B cell (primary cell): ENCODE results near the gene TMEM52. TPM values are rescaled to one million over a fixed set of nuclear protein-coding genes. Genes with fewer than 3 reads are reported as not detected.

Experiments
- ATAC-seq: fragments of 200-7000 bp; cut with Tn5 transposase; one replicate; pipeline ENCODE4 v1.10.0; 2021; ENCODE audit warnings: low read depth, mild to moderate bottlenecking, moderate number of reproducible peaks, moderate library complexity
- CTCF ChIA-PET: fragments of 350-600 bp; sonication (Branson Sonifier 250); formaldehyde crosslinking; loops from one replicate; lab custom pipeline; 2021; ENCODE audit warnings: antibody characterized with exemption, inconsistent platforms; lab: Charles Lee
- POLR2A ChIA-PET: fragments of 350-600 bp; sonication (Branson Sonifier 250); formaldehyde crosslinking; loops from one replicate; lab custom pipeline; 2021; ENCODE audit warnings: antibody characterized with exemption; lab: Charles Lee
- DNase-seq: peaks from one replicate; pipeline ENCODE4 v3.0.0; 2013
- H2AFZ ChIP-seq: 2 replicates; pipeline ENCODE4 v1.6.1; 2012; ENCODE audit warnings: mild to moderate bottlenecking, low read depth, low read length; ENCODE audit not compliant: insufficient read depth, poor library complexity, severe bottlenecking
- H3K27ac ChIP-seq, 2 donors: 1 replicate in 1 of 2; 2 replicates in 1 of 2; pipeline ENCODE4 v1.5.1; 2012 to 2013; ENCODE audit warnings: low read length in 2 of 2, mild to moderate bottlenecking in 2 of 2, moderate library complexity in 1 of 2
- H3K27me3 ChIP-seq, 4 experiments: fragments of 200-600 bp in 1 of 4; sonication (generic) in 1 of 4; replicated peaks in 1 of 4; 1 replicate in 2 of 4; 2 replicates in 2 of 4; pipeline versions ENCODE4 v1.6.1 to v1.7.0; 2013 to 2016; ENCODE audit warnings: low read length in 3 of 4, mild to moderate bottlenecking in 2 of 4, mixed read lengths in 1 of 4, moderate library complexity in 1 of 4; ENCODE audit not compliant: insufficient read depth in 4 of 4, control insufficient read depth in 3 of 4; ENCODE audit errors: control extremely low read depth in 1 of 4
- H3K36me3 ChIP-seq, 2 experiments: replicated peaks in 1 of 2; 1 replicate in 1 of 2; 2 replicates in 1 of 2; pipeline versions ENCODE4 v1.6.1 to v1.7.1; 2013; ENCODE audit warnings: low read length in 1 of 2; ENCODE audit not compliant: insufficient read depth in 2 of 2, control insufficient read depth in 1 of 2; ENCODE audit errors: control extremely low read depth in 1 of 2, extremely low read depth in 1 of 2
- H3K4me1 ChIP-seq, 2 donors: fragments of 200-600 bp in 1 of 2; sonication (generic) in 1 of 2; 1 replicate in 1 of 2; 2 replicates in 1 of 2; pipeline versions ENCODE4 v1.5.1 to v1.6.1; 2013 to 2017; ENCODE audit warnings: low read length in 2 of 2; ENCODE audit not compliant: control insufficient read depth in 2 of 2, insufficient read depth in 2 of 2
- H3K4me2 ChIP-seq: replicated peaks from 2 replicates; pipeline ENCODE3; 2012; ENCODE audit warnings: mild to moderate bottlenecking, low read depth, low read length; ENCODE audit not compliant: poor library complexity, severe bottlenecking
- H3K4me3 ChIP-seq, 5 experiments: fragments of 200-600 bp in 1 of 5; sonication (generic) in 1 of 5; 1 replicate in 3 of 5; 2 replicates in 2 of 5; pipeline versions ENCODE4 v1.5.1 to v1.7.0; 2011 to 2016; ENCODE audit warnings: low read length in 4 of 5, mild to moderate bottlenecking in 4 of 5, low read depth in 2 of 5, control low read depth in 1 of 5, moderate library complexity in 1 of 5; ENCODE audit not compliant: insufficient read depth in 1 of 5; ENCODE audit errors: control extremely low read depth in 1 of 5, extremely low read depth in 1 of 5
- H3K79me2 ChIP-seq: fragments of 200-600 bp; sonication (generic); one replicate; pipeline ENCODE4 v1.6.0; 2016; ENCODE audit warnings: low read length; ENCODE audit not compliant: control insufficient read depth, insufficient read depth
- H3K9ac ChIP-seq: fragments of 200-600 bp; sonication (generic); 2 replicates; pipeline ENCODE4 v1.6.1; 2017; ENCODE audit warnings: mild to moderate bottlenecking, low read length, moderate library complexity
- H3K9me3 ChIP-seq, 3 donors: one replicate each; pipeline versions ENCODE4 v1.6.1 to v1.7.1; 2013; ENCODE audit warnings: low read length in 2 of 3; ENCODE audit not compliant: control insufficient read depth in 2 of 3, insufficient read depth in 1 of 3; ENCODE audit errors: control extremely low read depth in 1 of 3
- H4K20me1 ChIP-seq: 2 replicates; pipeline ENCODE4 v1.6.0; 2012; ENCODE audit warnings: mild to moderate bottlenecking, low read length; ENCODE audit not compliant: insufficient read depth, control insufficient read depth, poor library complexity, severe bottlenecking
- H3K27ac Mint-ChIP-seq: one replicate; pipeline ENCODE4 v1.8.0; 2021; ENCODE audit warnings: mixed read lengths
- H3K27me3 Mint-ChIP-seq: one replicate; pipeline ENCODE4 v1.8.0; 2021; ENCODE audit warnings: mixed read lengths
- H3K4me1 Mint-ChIP-seq: one replicate; pipeline ENCODE4 v1.8.0; 2021; ENCODE audit warnings: mixed read lengths
- H3K4me3 Mint-ChIP-seq: one replicate; pipeline ENCODE4 v1.8.0; 2021; ENCODE audit warnings: mixed read lengths
- H3K9me3 Mint-ChIP-seq: one replicate; pipeline ENCODE4 v1.8.0; 2022; ENCODE audit warnings: mixed read lengths; ENCODE audit not compliant: insufficient read depth
- EZH2 ChIP-seq: IDR thresholded peaks from 2 replicates; pipeline ENCODE4 v1.6.1; 2012; ENCODE audit warnings: borderline replicate concordance, low read depth, mild to moderate bottlenecking, moderate library complexity, low read length; ENCODE audit not compliant: insufficient read depth, poor library complexity, severe bottlenecking
- WGBS: methylation state at CpG from one replicate; pipeline ENCODE4 v1.1.5; 2013; ENCODE audit warnings: missing lambda C conversion rate; ENCODE audit not compliant: insufficient coverage; 5-methylcytosine and 5-hydroxymethylcytosine counted together
- intact Hi-C: fragments of 100-400 bp; cut with micrococcal nuclease; formaldehyde crosslinking; loops from one replicate; pipeline ENCODE4 v1.10.0; 2022
- polyA plus RNA-seq: library from polyadenylated mRNA; depleted of rRNA; stranded (reverse); fragments of >200 nt; gene quantifications from 2 replicates; pipeline ENCODE4 v1.2.3, GENCODE V29; 2012
- total RNA-seq, 2 donors: library from RNA; stranded (reverse); fragments of 120-200 nt in 1 of 2; gene quantifications; 1 replicate in 1 of 2; 2 replicates in 1 of 2; pipeline versions ENCODE4 v1.2.3 to v1.2.4, GENCODE V29; 2013 to 2022
- TF ChIP-seq, protein P1 (sequence below): fragments of 200-600 bp; IDR thresholded peaks from one replicate; pipeline ENCODE4 v1.8.0; 2022; ENCODE audit warnings: antibody characterized with exemption, mild to moderate bottlenecking

The TMEM52 gene
- total and polyA plus RNA-seq, 2 donors (not counting 1 experiment from before 2014, with no cell fraction given) = 0.69 to 1.00 TPM

DNA sequence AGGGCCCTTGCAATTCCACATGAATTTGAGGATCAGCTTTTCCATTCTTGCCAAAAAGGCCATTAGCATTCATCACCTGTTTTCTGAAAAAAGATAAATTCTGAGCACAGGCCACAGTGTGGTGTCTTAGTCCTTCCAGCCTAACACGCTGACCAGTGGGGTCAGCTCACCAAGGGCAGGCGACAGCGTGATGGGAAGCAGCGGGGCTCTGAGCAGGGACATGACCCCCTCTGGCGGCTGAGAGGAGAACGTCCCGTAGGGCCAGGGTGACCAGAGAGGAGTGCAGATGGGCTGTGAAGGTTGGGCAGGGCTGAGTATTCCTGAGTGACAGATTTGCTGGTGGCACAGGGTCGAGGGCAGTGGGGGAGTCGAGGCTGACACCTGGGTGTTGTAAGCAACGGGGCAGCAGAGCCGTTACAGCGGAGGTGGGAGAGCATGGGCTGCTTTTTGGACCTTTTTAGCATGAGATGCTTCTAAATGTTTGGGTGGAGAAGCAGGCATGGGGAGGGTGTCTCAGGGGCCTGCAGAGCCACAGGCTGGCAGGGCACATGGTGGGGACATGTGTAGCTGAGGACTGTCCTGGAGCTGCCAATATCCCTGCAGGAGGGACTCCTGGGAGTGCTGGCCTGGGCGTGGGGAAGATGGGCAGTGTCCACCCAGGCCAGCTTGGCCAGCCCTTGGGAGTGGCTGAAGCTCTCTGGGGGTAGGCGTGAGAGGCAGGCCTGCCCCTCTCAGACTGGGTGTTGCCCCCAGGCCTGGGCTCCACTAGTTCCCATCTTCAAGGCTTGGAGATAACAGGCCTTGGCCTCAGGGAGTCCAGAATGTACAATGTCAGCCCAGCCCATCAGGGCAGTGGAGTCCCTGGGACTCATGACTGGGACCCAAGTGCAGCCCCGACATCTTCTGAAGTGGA, 12.6 kb downstream of the TMEM52 start:
- ATAC-seq (peak; percentile 21), DNase-seq (peak; percentile 80)
- no peaks in the 10 kb centered on the region for H3K9me3 Mint-ChIP-seq
- Histone ChIP-seq H3K9me3 (peaks cover 0 to 18% (median 0%) of the 10 kb centered on the region in 3 donors), H3K9ac (no peak overlapping the region), H2AFZ (no peak overlapping the region), H3K36me3 (no peaks in the 10 kb centered on the region), H3K4me3 (no peak overlapping the region), H3K79me2 (peaks cover 31% of the 10 kb centered on the region), H4K20me1 (no peaks in the 10 kb centered on the region), H3K4me2 (peak overlapping the region; percentile 15), H3K27ac (peak overlapping the region in 1 of 2 donors; percentile 30), H3K4me1 (peaks cover 28 to 42% of the 10 kb centered on the region in 2 donors), H3K27me3 (no peaks in the 10 kb centered on the region)
- ChIA-PET CTCF (interaction anchor here (0.6 to 6.3 kb wide), 30 partner anchors 10 to 367 kb away, joined by 3 to 67 read pairs (median 4); partner anchors contain the start of gene NADK), POLR2A (interaction anchor here (0.6 to 3.5 kb wide), 8 partner anchors 10 to 276 kb away, joined by 3 to 24 read pairs (median 6); partner anchors contain the start of genes NADK and TMEM52)
- H3K4me3 Mint-ChIP-seq = peak overlapping the region; percentile 66
- no peaks in the 10 kb centered on the region for H3K27me3 Mint-ChIP-seq
- H3K27ac Mint-ChIP-seq = peak overlapping the region; percentile 75
- 29% methylated on average over 15 of the region's 15 CpGs for WGBS
- peaks cover 33% of the 10 kb centered on the region for H3K4me1 Mint-ChIP-seq
- intact Hi-C loops = loop anchor here (1.0 to 5.0 kb wide), 3 partner anchors 64 to 291 kb away; partner anchors contain the start of gene NADK
- TF ChIP-seq, protein P1, sequence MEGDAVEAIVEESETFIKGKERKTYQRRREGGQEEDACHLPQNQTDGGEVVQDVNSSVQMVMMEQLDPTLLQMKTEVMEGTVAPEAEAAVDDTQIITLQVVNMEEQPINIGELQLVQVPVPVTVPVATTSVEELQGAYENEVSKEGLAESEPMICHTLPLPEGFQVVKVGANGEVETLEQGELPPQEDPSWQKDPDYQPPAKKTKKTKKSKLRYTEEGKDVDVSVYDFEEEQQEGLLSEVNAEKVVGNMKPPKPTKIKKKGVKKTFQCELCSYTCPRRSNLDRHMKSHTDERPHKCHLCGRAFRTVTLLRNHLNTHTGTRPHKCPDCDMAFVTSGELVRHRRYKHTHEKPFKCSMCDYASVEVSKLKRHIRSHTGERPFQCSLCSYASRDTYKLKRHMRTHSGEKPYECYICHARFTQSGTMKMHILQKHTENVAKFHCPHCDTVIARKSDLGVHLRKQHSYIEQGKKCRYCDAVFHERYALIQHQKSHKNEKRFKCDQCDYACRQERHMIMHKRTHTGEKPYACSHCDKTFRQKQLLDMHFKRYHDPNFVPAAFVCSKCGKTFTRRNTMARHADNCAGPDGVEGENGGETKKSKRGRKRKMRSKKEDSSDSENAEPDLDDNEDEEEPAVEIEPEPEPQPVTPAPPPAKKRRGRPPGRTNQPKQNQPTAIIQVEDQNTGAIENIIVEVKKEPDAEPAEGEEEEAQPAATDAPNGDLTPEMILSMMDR = peak; percentile 96
- TF ChIP-seq EZH2 = no peak

DNA sequence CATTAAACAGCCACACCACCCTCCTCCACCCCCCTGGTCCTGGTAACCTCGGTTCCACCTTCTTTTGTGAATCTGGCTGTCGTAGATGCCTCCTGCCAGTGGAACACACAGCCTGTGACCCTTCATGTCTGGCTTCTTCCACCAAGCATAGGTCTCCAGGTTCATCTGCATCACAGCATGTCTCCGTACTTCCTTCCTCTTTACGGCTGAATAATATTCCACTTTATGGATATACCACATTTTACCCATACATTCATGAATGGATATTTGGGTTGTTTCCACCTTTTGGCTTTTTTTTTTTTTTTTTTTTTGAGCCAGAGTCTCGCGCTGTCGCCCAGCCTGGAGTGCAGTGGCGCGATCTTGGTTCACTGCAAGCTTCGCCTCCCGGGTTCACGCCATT, 15.9 kb downstream of the TMEM52 start:
- Histone ChIP-seq H3K9me3 (peaks cover 0 to 10% (median 0%) of the 10 kb centered on the region in 3 donors), H3K4me1 (peaks cover 27 to 41% of the 10 kb centered on the region in 2 donors), H3K27me3 (no peaks in the 10 kb centered on the region), H3K4me2 (no peak overlapping the region), H3K9ac (no peak overlapping the region), H2AFZ (no peak overlapping the region), H3K4me3 (no peak overlapping the region), H3K36me3 (no peaks in the 10 kb centered on the region), H4K20me1 (no peaks in the 10 kb centered on the region), H3K79me2 (peaks cover 21% of the 10 kb centered on the region), H3K27ac (no peak overlapping the region)
- DNase-seq (no peak), ATAC-seq (no peak)
- intact Hi-C loops = no loop called here
- Mint-ChIP-seq H3K9me3 (no peaks in the 10 kb centered on the region), H3K27me3 (no peaks in the 10 kb centered on the region), H3K4me3 (no peak overlapping the region), H3K4me1 (peaks cover 35% of the 10 kb centered on the region), H3K27ac (no peak overlapping the region)
- TF ChIP-seq EZH2 = no peak
- TF ChIP-seq, protein P1 = no peak
- CTCF ChIA-PET = no interaction called here
- POLR2A ChIA-PET = no interaction called here
- WGBS = 96% methylated on average over 2 of the region's 12 CpGs
